GM19397 (cell line): ENCODE measurements around the gene SPINT3.

Experiments
- ATAC-seq: cut with Tn5 transposase; IDR thresholded peaks from one replicate; pipeline ENCODE4 v1.9.1; 2021; ENCODE audit warnings: mild to moderate bottlenecking, moderate library complexity; ENCODE audit not compliant: unreplicated experiment

The SPINT3 gene, protein sequence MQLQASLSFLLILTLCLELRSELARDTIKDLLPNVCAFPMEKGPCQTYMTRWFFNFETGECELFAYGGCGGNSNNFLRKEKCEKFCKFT

DNA sequence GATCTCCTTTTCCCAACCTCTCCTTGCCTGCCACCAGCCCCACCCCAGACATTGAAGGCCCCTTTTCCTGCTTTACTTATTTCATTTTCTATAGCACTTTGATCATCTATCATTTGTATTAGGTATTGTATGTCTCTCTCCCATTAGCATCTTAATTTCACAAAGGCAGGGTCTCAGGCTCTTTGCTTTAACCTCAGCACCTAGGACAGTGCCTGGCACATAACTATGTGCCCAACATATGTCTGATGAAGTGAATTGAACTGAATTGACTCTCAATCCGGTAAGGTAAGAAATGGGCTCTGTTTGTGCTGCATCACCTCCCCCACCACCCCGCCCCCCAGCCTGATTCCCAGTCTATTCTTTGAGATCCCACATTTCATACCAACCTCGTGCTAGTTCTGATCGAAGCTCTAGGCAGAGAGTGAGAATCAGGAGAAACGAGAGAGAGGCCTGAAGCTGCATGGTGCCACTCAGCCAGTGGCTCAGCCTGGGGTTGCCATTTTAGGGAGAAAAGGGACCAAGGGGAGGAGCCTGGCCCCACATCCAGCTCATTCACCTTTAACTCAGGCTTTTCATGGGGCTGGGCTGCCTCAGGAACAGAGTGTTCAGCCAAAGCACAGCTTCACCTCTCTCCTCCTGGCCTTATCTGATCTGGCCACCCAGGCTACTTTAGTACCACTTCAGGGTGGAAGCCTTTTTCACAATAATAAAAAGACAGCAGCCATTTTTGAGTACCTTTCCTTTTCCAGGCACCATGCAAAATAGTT lies at the start of gene SPINT3:
TSS of gene SPINT3 (minus strand) at position 476 of the 767 bp plus-strand sequence. CDS start at position 462, 14 bp downstream.
- no peak for ATAC-seq

DNA sequence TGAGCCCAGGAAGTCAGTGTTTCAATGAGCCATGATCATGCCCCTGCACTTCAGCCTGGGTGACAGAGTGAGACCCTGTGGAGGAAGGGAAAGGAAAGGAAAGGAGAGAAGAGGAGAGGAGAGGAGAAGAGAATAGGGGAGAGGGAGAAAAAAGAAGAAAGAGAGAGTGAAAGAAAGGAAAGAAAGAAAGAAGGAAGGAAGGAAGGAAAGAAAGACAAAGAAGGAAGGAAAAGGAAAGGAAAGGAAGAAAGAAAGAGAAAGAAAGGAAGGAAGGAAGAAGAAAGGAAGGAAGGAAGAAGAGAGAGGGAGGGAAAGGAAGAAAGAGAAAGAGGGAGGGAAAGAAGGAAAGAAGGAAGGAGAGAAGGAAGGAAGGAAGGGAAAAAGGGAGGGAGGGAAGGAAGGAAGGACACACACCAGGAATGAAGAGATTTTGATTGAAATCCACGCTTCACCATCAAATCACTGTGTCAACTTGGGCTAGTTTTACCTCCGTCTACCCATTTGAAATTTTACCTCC lies 49.4 kb upstream of the SPINT3 start:
- ATAC-seq = no peak

DNA sequence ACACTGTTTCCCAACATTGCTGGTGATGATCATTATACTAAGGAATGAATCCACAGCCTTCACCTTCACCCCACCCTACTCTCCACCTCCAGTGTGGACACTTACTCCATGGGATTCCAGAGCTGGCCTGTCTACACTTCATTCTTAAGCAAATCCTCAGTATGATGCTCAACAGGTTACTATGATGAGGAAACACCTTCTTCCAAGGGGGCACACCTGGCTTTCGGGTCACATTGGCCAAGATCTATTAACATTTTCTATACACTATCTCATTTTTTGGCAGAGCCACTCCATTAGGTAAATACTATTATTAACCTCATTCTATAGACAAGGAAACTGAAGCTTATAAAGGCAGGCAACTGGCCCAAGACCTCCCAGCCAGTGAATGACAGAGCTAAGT lies 39.8 kb upstream of the SPINT3 start:
- ATAC-seq = no peak

DNA sequence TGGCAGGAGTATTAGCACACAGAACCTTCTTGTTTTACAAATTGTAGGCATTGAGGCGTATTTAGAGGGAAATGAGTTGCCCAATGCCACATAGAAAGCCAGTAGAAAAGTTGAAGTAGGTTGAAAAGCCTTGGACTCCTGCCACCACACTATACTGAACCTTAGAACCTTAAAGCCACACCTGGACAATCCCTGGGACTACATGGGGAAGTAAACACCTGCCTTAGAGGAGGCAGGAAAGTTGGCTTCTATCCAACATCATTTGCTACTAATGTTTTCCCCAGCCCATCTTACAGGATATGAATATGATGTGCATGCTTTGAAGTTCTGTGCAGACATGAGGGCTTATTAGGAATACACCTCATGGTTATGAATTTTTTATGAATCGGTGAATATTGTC lies 37.0 kb upstream of the SPINT3 start:
- ATAC-seq = no peak

DNA sequence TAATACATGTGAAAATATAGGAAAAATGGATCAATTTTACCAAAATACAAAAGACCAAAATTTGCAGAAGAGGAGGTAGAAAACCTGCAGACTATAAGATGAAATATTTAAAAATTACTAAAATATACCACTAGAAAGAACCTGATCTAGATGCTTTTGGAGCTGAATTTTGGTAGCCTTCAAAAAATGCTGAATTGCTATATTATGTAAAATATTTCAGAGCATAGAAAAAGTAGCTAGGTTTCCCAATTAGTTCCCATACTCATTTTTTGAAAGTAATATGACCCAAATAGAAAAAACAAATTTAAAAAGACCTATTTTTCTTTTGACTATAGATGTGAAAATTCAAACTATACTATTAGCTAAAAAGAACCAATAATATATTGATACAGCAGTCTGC lies 35.3 kb upstream of the SPINT3 start:
- no peak for ATAC-seq

DNA sequence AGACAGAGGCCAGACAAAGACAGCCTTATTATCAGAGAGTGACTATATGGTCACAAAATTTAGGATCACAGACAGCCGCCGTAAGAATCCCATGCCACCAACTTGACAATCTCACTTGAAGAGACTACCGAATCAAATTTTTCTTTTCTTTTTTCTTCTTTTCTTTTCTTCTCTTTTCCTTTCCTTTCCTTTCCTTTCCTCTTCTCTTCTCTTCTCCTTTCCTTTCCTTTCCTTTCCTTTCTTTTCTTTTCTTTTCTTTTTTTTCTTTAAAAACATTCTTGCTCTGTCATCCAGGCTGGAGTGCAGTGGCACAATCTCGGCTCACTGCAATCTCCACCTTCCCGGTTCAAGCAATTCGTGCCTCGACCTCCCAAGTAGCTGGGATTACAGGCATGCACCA lies 33.0 kb upstream of the SPINT3 start:
- ATAC-seq = no peak

DNA sequence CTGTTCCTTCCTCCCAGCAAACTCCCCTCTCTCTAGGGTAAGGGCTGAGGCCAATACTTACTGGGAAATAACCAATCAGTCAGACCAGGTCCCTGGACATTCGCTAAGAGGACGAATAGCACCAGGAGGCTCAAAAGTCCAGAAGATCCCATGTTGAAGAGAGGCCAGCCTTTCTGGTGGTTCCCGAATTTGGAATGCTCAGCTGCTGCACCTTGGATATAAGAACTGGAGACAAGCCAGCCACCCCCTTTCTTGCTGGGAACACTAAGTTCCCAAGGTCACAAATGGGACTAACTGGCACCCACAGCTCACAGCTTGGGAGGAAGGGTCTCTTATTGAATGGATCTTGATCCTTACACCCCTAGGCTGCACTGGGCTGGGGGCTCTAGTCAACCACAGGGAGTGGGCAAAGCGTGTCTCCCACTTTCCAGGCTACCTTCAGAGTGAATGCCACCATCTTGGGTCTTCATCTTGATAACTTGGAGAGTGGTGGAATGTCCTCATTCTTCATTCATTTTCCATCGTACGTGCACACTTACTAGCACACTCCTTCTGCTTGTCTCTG lies 31.9 kb upstream of the SPINT3 start, which contains the start of gene EPPIN:
TSS of gene EPPIN (minus strand) at position 196 of the 565 bp plus-strand sequence. CDS start at position 152, 44 bp downstream.
- no peak for ATAC-seq

DNA sequence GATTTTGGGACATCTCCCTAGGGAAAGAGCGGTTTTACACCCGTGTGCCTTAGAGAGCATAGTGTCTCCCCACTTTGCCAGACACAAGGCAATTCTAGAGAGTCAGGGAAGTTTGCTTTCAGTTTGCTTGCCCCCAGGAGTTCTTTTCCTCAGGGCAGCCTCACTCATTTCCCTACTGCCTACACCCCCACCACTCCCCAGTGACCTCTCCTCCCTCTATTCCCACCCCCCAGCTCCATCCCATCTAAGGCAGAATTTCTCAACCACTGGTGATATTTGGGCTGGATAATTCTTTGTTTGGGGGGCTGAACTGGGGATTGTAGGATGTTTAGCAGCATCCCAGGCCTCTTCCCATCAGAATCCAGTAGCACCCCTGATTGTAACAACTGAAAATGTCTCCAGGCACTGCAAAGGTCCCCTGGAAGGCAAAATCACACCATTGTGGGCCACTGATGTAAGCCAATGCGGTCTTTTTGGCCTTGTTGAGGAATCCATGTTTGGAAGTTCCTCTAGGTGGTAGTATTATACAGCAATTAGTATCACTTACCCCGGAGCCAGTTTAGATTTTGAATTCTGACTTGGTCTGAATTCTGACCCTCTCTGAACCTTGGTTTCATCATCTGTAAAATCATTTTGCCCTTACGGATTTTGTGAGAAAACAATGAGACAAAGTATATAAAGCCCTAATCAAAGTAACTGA lies 30.5 kb upstream of the SPINT3 start:
- ATAC-seq = no peak

DNA sequence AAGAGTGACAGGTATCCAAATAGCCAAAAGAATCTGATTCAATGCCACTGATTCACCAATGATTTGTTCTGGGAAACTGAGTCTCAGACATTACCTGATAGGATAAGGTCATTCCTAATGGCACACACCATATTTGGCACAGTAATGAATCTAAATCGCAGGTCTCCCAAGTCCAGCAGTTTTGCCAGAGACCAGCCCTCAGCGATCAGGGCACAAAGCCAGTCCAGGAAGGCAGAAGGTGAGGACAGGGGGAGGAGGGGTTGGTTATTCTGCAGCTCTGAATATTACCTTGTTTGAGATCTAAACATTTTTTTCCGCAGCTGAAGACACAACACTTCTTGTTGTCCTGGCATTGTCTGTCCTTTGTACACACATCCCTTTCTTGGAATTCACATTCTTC lies 29.9 kb upstream of the SPINT3 start:
- ATAC-seq = no peak

DNA sequence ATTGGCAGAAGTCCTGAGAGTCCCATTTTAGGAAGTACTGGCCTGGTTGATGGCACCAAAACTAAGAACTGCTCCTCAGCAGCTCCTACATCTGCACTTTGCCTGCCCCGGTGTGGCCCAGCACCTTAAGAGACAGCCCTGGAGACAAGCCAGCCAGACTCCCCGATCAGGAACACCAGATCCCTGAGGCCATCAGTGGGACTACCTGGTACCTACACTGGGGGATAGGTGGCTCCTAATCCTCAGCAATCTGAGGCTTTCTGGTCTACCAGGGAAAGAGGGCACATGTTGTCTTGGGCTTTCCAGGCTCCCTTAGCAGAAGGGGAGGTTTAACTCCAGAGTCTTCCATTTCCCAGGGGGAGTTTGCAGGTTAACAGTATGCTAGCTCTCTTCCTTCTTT lies 24.0 kb upstream of the SPINT3 start, which contains the start of gene WFDC6:
TSS of gene WFDC6 (minus strand) at position 101 of the 400 bp plus-strand sequence. CDS start at position 26, 75 bp downstream.
- no peak for ATAC-seq

DNA sequence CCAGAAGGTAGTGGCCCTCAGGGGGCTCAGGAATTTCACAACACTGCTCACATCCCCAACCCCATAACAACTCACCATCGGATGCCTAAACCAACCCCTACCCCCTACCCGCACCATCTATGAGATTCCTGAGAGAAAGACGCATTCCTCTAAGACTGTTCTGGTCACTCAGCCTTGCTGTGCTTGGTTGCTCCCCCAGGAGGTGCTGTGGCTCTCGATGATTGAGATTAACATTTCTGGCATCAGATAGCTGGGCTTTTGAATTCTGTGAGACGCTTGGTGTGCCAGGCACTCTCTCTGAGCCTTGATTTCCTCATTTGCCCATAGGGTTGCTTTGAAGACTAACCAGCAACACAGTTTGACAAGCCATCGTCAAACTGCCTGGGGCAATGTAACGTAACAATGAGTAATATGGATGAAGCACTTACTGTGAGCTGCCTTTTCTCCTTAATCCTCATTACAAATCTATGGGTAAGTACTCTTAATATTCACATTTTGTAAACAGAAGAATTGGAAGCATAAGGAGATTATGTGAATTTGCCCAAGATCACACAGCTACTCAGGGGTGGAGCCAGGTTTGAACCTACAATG lies 22.9 kb upstream of the SPINT3 start:
- no peak for ATAC-seq

DNA sequence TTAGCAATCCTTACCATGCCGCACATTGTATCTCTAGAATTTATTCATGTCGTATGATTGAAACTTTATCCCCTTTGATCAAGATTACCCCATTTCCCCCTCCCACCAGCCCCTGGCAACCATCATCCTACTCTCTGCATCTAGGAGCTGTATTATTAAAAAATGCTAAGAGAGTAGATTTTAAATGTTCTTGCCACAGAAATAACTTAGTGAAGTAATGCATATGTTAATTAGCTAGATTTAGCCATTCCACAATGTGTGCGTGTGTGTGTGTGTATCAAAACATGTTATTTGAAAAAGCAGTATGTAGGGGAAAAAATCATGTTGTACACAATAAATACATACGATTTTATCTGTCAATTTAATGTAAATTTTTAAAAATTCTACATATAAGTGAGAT lies 11.9 kb upstream of the SPINT3 start:
- ATAC-seq = no peak

DNA sequence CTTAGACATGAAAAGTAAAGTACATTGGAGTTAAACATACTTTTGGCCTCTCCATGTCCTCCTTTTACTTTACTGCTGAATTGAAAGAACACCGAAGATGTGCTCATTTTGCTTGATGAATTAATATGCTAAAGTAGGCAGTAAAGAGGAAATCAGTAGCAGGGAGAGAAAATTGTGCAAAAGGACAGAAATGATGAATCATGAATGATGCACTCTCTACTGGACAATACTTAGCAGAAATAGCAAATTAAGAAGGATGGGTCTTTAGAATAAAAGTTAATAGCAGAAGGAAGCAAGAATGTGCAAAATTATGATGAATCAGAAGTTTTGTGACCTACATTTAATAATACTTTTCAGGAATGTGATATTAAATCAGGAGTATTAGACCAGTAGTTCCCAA lies 8.4 kb upstream of the SPINT3 start:
- ATAC-seq = no peak

DNA sequence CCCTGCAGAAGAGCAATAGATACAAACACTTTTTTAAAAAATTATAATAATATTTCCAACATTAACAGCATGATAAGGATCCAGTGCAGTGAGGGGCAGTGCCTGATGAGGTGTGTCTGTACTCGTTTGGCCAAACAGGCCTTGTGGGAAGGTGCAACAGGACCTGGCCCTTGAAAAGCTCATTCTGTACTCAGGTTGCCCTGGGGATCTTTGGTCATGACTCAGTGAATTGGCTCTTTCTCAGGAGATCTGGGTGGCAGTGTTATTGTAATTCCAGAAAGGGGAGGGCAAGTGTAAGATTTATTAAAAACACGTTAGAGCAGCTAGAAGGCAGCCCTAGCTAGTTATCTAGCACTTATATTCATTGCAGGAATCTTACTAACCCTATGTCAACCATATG lies 2.9 kb upstream of the SPINT3 start:
- no peak for ATAC-seq

DNA sequence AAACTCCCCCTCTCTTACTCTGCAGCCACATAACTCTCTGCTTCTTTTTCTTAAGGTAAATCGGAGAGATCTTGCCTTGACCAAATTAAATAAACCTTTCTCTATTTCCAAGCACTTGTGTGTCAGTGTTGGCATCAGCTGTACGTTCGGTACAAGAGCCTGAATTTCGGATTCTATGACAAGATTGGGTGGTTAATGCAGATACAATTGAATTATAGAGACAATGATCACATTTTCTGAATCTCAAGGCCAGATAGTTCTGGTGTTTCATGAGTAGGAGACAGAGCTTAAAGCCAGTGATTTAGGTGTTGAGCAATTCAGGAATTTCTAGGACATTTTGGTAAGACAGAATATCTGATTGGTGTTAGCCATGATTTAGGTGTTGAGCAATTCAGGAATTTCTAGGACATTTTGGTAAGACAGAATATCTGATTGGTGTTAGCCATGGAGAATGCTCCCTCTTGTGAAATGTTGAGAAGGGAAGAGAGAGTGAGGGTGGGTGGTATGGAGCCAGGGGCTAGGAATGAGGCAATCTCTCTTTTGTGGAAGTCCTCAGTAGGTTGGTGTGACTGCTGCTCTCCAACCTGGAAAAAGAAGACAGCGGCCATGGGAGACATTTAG lies 5.1 kb downstream of the SPINT3 start:
- no peak for ATAC-seq

DNA sequence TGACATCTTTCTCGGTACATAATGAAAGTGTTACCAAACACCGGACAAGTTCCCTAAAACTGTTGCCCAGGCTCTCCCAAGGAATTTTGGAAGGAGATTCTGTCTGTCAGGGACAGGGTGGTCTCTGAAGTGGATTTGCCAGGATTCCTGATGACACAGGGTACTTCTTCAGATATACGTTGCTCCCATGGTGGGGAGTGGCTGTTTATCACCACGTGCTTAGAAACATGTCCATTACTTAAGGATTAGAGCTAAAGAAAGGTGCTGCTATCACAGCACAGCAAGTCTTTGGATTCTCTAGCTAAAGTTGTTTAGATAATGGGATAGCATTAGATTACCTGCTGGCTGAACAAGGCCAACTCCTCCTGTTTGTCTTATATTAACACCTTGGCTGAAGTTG lies 6.3 kb downstream of the SPINT3 start:
- ATAC-seq = no peak

DNA sequence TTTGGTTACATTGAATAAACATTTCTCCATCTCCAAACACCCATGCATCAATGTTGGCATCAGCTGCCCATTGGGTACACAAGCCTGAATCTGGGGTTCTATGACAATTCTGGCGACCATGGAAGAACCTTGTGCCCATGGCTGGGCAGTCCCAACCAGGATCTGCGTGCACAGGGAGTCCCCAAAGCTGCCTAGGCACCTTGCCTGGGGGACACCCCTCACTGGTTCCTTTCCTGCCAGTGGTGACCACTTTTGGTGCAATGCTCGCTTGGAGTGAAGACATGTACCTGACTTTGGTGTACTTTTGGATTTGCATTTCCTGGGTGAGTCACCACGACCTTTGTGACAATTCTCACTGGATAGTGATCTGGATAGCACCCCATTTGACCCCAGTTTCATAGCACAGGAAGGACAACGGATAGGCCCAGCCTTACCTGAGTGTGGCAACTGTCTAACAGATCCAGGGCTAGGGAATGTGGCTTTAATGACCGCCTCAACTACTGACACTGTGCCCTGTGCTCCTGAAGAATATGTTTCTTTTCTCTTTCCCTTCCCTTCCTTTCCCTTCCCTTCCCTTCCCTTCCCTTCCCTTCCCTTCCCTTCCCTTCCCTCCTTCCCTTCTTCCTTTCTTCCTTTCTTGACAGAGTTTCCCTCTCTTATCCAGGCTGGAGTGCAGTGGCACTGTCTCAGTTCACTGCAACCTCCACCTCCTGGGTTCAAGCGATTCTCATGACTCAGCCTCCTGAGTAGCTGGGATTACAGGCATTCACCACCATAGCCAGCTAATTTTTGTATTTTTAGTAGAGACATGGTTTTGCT lies 7.1 kb downstream of the SPINT3 start:
- ATAC-seq = no peak

DNA sequence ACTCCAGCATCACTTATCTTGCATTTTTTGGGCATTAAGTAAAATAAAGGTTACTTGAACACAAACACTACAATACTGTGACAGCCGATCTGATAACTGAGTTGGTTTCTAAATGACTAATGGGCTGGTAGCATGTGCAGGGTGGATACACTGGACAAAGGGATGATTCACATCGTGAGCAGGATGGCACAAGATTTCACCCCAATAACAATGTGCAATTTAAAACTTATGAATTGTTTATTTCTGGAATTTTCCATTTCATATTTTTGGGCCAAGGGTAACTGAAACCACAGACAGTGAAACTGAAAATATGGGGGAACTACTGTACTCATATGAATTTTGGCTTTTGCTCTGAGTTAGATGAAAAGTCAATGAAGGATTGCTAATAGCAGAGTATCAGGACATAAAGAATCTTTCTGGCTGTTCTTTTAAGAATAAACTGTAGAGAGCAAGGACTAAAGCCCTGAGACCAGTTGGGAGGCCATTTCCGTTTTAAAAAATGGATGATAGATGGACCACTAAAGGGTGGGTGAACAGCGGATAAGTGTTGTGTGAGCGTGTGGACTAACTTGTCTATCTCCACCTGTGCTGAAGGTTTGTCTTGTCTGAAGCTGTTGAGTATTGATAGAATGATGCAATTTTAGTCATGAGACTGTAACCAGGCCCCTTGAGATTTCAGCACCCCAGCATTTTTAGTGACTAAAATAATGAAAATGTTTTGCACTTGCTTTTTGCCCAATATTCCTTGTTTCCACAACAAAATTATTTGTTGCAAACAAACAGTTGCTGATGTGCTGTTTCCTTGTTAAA lies 8.2 kb downstream of the SPINT3 start:
- ATAC-seq = no peak

DNA sequence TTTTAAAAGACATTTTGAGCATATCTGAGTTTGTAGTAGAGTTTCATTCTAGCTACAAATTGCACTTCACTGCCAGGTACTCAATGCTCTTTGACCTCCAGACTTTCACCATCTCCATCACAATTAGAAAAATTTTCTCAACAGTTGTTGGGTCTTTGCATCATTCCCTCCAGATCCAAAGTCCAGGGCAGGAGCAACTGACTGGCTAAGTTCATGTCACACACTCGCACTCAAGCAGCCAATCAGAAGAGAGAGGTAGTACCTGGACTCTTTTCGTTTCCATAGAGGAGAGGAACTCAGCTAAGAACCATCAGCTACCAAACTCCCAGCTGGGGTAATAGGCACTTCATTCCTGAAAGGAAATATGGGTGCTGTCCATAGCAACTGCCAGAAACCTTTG lies 9.0 kb downstream of the SPINT3 start:
- ATAC-seq = no peak
